Tibial artery (tissue), 4 donors: Measurements from ENCODE around the gene C4orf36.

Source experiments
- DNase-seq, 2 donors: peaks; one replicate each; pipeline ENCODE4 v3.0.0-alpha.2; 2019
- H3K27ac ChIP-seq, 2 donors: fragments of 200-600 bp; sonication (generic) in 1 of 2; 1 replicate in 1 of 2; 2 replicates in 1 of 2; pipeline ENCODE4 v1.5.1; 2018 to 2019; ENCODE audit warnings: mild to moderate bottlenecking in 1 of 2
- H3K27me3 ChIP-seq, 2 donors: fragments of 200-600 bp; sonication (generic) in 1 of 2; one replicate each; pipeline versions ENCODE4 v1.5.1 to v1.6.0; 2016 to 2019
- H3K36me3 ChIP-seq, 3 donors: fragments of 200-600 bp; sonication (generic) in 2 of 3; one replicate each; pipeline ENCODE4 v1.5.1; 2016 to 2019; ENCODE audit warnings: mild to moderate bottlenecking in 2 of 3
- H3K4me1 ChIP-seq, 4 donors: fragments of 200-600 bp; sonication (generic) in 2 of 4; 1 replicate in 3 of 4; 2 replicates in 1 of 4; pipeline ENCODE4 v1.5.1; 2016 to 2019
- H3K4me3 ChIP-seq, 2 donors: fragments of 200-600 bp; sonication (generic) in 1 of 2; 1 replicate in 1 of 2; 2 replicates in 1 of 2; pipeline ENCODE4 v1.5.1; 2018 to 2019; ENCODE audit warnings: mild to moderate bottlenecking in 2 of 2
- H3K9me3 ChIP-seq, 3 donors: fragments of 200-600 bp; sonication (generic) in 1 of 3; one replicate each; pipeline ENCODE4 v1.5.1; 2016 to 2019
- CTCF ChIP-seq, 2 experiments: fragments of 200-600 bp in 1 of 2; fragments of 450-650 bp in 1 of 2; IDR thresholded peaks; one replicate each; pipeline ENCODE4 v1.5.1; 2017 to 2019; ENCODE audit warnings: antibody characterized with exemption in 2 of 2, mild to moderate bottlenecking in 1 of 2, moderate library complexity in 1 of 2
- intact Hi-C: fragments of 100-400 bp; cut with DNase I; formaldehyde crosslinking; loops from one replicate; pipeline ENCODE4 v1.15.0; 2023; ENCODE audit warnings: low total_unique reads

The C4orf36 gene

DNA sequence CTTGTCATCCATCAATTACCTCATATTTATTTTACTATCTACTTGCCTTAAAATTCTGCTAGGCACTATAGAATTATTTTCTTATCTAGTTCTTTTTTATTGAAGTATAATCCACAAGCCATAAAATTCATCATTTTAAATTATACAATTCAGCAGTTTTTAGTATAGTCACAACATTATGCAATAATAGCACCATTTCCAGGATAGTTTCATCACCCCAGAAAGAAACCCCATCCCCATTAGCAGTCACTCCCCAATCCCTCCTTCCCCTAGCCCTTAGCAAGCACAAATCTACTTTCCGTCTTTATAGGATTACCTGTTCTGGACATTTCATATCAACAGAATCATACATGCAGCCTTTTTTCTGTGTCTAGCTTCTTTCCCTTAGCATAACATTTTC is 58.6 kb downstream of the C4orf36 start:
- intact Hi-C loops: no loop called here
- TF ChIP-seq CTCF (IDR thresholded peaks at IDR 0.05): no peak
- Histone ChIP-seq H3K36me3 (peaks cover 0 to 7% (median 3%) of the 10 kb centered on the region in 3 donors), H3K27ac (no peak overlapping the region), H3K9me3 (no peaks in the 10 kb centered on the region), H3K27me3 (no peaks in the 10 kb centered on the region), H3K4me3 (no peak overlapping the region), H3K4me1 (peaks cover 0 to 4% (median 0%) of the 10 kb centered on the region in 4 donors)
- no peak for DNase-seq

DNA sequence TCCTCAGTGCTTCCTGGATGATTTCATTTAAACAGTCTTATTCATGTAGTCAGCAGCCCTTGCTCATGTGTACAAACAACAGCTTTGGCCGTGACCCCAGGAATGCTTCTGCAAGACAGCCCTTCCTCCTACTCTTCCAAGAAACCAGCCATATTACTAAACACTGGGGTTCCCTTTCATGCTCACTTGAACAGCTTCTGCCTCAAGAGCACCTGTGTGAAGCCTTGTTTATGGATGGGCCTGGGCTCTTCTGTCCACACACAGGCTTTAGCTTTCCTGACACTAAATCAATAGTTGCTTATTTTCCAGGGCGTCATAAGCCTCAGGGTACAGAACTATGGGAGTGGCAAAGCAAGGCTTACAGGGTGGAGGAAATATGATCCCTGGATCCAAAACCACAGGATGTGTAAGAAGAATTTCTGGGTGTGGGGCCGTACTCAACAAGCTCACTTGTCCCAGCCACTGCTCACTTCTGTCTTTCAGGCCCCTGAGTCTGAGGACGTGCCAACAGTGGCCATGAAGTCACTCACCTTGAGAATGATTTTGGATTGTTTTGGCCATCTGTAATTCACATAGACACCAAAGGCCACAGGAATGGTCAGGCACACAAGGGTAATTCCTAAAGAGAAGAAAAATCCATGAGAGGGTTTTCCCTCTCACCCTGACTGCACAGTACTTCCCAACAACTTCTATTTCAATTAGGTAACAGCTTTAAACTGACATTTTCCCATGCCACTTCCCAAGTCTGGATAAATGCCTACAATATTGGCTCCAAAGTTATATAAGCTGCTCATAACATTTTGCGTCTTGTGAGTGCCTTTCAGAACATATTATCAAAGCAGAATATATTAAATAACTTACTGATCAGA is 60.7 kb downstream of the C4orf36 start:
- intact Hi-C loops: no loop called here
- no peaks in the 10 kb centered on the region for H3K27me3 ChIP-seq
- no peak overlapping the region for H3K4me3 ChIP-seq
- no peaks in the 10 kb centered on the region for H3K9me3 ChIP-seq
- TF ChIP-seq CTCF (IDR thresholded peaks at IDR 0.05): no peak
- DNase-seq: no peak
- no peak overlapping the region for H3K27ac ChIP-seq
- peaks cover 0 to 7% (median 3%) of the 10 kb centered on the region in 3 donors for H3K36me3 ChIP-seq
- peaks cover 0 to 4% (median 0%) of the 10 kb centered on the region in 4 donors for H3K4me1 ChIP-seq
